SU-DHL-6 (cell line): Measurements from ENCODE around the gene RPTOR.
A peak's percentile ranks its signal among the peaks of the same experiment; 100 is the strongest.

Experiments
- H2AFZ ChIP-seq: fragments of 200-600 bp; sonication (generic); 2 replicates; pipeline ENCODE4 v1.6.1; 2014; ENCODE audit warnings: low read depth, mild to moderate bottlenecking, moderate library complexity, mixed read lengths, antibody characterized with exemption, low read length; ENCODE audit not compliant: severe bottlenecking
- H3F3A ChIP-seq: fragments of 200-600 bp; shearing (Covaris generic); 2 replicates; pipeline ENCODE4 v1.6.0; 2016; ENCODE audit warnings: antibody characterized with exemption, mild to moderate bottlenecking; ENCODE audit not compliant: insufficient read depth
- H3K27ac ChIP-seq: fragments of 200-600 bp; sonication (generic); 2 replicates; pipeline ENCODE4 v1.5.1; 2016; ENCODE audit warnings: low read depth, mild to moderate bottlenecking, low read length, moderate library complexity, mixed read lengths
- H3K27me3 ChIP-seq: fragments of 200-600 bp; sonication (generic), shearing (Covaris generic); 2 replicates; pipeline ENCODE4 v1.6.0; 2014; ENCODE audit warnings: mild to moderate bottlenecking, low read length
- H3K36me3 ChIP-seq: fragments of 200-600 bp; sonication (generic); 2 replicates; pipeline ENCODE4 v1.6.1; 2014; ENCODE audit warnings: mild to moderate bottlenecking, low read length, mixed read lengths
- H3K4me2 ChIP-seq: fragments of 300-600, 200-600 bp; shearing (Covaris generic), sonication (generic); 2 replicates; pipeline ENCODE4 v1.6.0; 2014; ENCODE audit warnings: low read length, low read depth, mild to moderate bottlenecking; ENCODE audit not compliant: poor library complexity, severe bottlenecking
- H3K4me3 ChIP-seq: fragments of 200-600 bp; sonication (generic); 2 replicates; pipeline ENCODE4 v1.5.1; 2014; ENCODE audit warnings: antibody characterized with exemption, low read length, mild to moderate bottlenecking, mixed read lengths; ENCODE audit not compliant: insufficient read depth, poor library complexity, severe bottlenecking
- H3K79me2 ChIP-seq: fragments of 200-600 bp; sonication (generic); 2 replicates; pipeline ENCODE4 v1.6.1; 2014; ENCODE audit warnings: mild to moderate bottlenecking, low read length, moderate library complexity; ENCODE audit not compliant: insufficient read depth
- H3K9ac ChIP-seq: fragments of 200-600 bp; sonication (generic); 2 replicates; pipeline ENCODE4 v1.7.0; 2014; ENCODE audit warnings: mild to moderate bottlenecking, low read length
- H3K9me2 ChIP-seq: fragments of 200-600 bp; sonication (generic); replicated peaks from 2 replicates; pipeline ENCODE4 v1.6.1; 2014; ENCODE audit warnings: low read length; ENCODE audit not compliant: insufficient read depth
- H3K9me3 ChIP-seq: fragments of 200-600 bp; sonication (generic); 2 replicates; pipeline ENCODE4 v1.6.1; 2014; ENCODE audit warnings: low read length, mixed read lengths; ENCODE audit not compliant: insufficient read depth
- H4K20me1 ChIP-seq: fragments of 200-600 bp; sonication (generic); 2 replicates; pipeline ENCODE4 v1.6.1; 2014; ENCODE audit warnings: low read depth, mild to moderate bottlenecking, antibody characterized with exemption, low read length, moderate library complexity, mixed read lengths
- EZH2phosphoT487 ChIP-seq: fragments of 200-600 bp; sonication (generic), shearing (Covaris generic); conservative IDR thresholded peaks from 2 replicates; pipeline ENCODE4 v1.6.1; 2018; ENCODE audit warnings: mild to moderate bottlenecking, antibody characterized with exemption, low read length, moderate library complexity, mixed read lengths
- TF ChIP-seq, protein P1 (sequence below): fragments of 200-600 bp; sonication (generic); IDR thresholded peaks from one replicate; pipeline ENCODE4 v1.5.1; 2017; ENCODE audit warnings: antibody characterized with exemption, mild to moderate bottlenecking, low read length, moderate library complexity; ENCODE audit not compliant: insufficient read depth, poor library complexity, severe bottlenecking

RPTOR gene

GRCh38 chr17:80613732-80614071 lies 69.1 kb downstream of the RPTOR start:
- Histone ChIP-seq H3K9ac (no peak overlapping the region), H3K9me3 (no peaks in the 10 kb centered on the region), H3F3A (no peaks in the 10 kb centered on the region), H4K20me1 (peaks cover 5% of the 10 kb centered on the region; the same call in 1 of the 2 replicates), H3K4me3 (no peak overlapping the region), H3K9me2 (no peaks in the 10 kb centered on the region), H3K36me3 (no peaks in the 10 kb centered on the region), H2AFZ (no peak overlapping the region), H3K27me3 (no peaks in the 10 kb centered on the region), H3K27ac (peak overlapping the region; percentile 21; the same call in 1 of the 2 replicates), H3K79me2 (peaks cover 58% of the 10 kb centered on the region), H3K4me2 (no peak overlapping the region)
- TF ChIP-seq EZH2phosphoT487: no peak
- TF ChIP-seq, protein P1, sequence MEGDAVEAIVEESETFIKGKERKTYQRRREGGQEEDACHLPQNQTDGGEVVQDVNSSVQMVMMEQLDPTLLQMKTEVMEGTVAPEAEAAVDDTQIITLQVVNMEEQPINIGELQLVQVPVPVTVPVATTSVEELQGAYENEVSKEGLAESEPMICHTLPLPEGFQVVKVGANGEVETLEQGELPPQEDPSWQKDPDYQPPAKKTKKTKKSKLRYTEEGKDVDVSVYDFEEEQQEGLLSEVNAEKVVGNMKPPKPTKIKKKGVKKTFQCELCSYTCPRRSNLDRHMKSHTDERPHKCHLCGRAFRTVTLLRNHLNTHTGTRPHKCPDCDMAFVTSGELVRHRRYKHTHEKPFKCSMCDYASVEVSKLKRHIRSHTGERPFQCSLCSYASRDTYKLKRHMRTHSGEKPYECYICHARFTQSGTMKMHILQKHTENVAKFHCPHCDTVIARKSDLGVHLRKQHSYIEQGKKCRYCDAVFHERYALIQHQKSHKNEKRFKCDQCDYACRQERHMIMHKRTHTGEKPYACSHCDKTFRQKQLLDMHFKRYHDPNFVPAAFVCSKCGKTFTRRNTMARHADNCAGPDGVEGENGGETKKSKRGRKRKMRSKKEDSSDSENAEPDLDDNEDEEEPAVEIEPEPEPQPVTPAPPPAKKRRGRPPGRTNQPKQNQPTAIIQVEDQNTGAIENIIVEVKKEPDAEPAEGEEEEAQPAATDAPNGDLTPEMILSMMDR: no peak

- TF ChIP-seq, protein P1: no peak
- TF ChIP-seq EZH2phosphoT487: no peak
- peaks cover 58% of the 10 kb centered on the region for H3K79me2 ChIP-seq
Measured at GRCh38 chr17:80614332-80615047, 69.9 kb downstream of the RPTOR start.

GRCh38 chr17:80615376-80615775 lies 70.7 kb downstream of the RPTOR start:
- H3K4me3 ChIP-seq: no peak overlapping the region
- H4K20me1 ChIP-seq: peaks cover 1% of the 10 kb centered on the region; the same call in 1 of the 2 replicates
- no peaks in the 10 kb centered on the region for H3K9me3 ChIP-seq
- H3K4me2 ChIP-seq: no peak overlapping the region
- H3K9ac ChIP-seq: no peak overlapping the region
- H3K9me2 ChIP-seq: no peaks in the 10 kb centered on the region
- no peaks in the 10 kb centered on the region for H3F3A ChIP-seq
- TF ChIP-seq, protein P1: no peak
- no peak for TF ChIP-seq EZH2phosphoT487
- H3K79me2 ChIP-seq: peaks cover 54% of the 10 kb centered on the region
- H3K27ac ChIP-seq: no peak overlapping the region
- H2AFZ ChIP-seq: no peak overlapping the region
- no peaks in the 10 kb centered on the region for H3K36me3 ChIP-seq
- no peaks in the 10 kb centered on the region for H3K27me3 ChIP-seq

More at GRCh38 chr17:80614332-80615047, 69.9 kb downstream of the RPTOR start:
- Histone ChIP-seq H3F3A (no peaks in the 10 kb centered on the region), H2AFZ (no peak overlapping the region), H3K36me3 (no peaks in the 10 kb centered on the region), H3K27ac (peak overlapping the region; percentile 21; the same call in 1 of the 2 replicates), H3K4me2 (no peak overlapping the region), H3K9me2 (no peaks in the 10 kb centered on the region), H3K9me3 (no peaks in the 10 kb centered on the region), H3K9ac (no peak overlapping the region), H4K20me1 (peaks cover 5% of the 10 kb centered on the region; the same call in 1 of the 2 replicates), H3K27me3 (no peaks in the 10 kb centered on the region), H3K4me3 (no peak overlapping the region)
